GM10266 (cell line): Measurements from ENCODE around the gene CAMK1D.

Experiments used
- DNase-seq: peaks from one replicate; pipeline ENCODE4 v3.0.0; 2012; ENCODE audit errors: extremely low spot score
- TF ChIP-seq, protein P1 (sequence below): IDR thresholded peaks from 2 replicates; pipeline ENCODE4 v1.5.1; 2012; ENCODE audit warnings: mild to moderate bottlenecking, low read depth; ENCODE audit not compliant: control insufficient read depth, insufficient read depth; ENCODE audit errors: missing control alignments

The CAMK1D gene

DNA sequence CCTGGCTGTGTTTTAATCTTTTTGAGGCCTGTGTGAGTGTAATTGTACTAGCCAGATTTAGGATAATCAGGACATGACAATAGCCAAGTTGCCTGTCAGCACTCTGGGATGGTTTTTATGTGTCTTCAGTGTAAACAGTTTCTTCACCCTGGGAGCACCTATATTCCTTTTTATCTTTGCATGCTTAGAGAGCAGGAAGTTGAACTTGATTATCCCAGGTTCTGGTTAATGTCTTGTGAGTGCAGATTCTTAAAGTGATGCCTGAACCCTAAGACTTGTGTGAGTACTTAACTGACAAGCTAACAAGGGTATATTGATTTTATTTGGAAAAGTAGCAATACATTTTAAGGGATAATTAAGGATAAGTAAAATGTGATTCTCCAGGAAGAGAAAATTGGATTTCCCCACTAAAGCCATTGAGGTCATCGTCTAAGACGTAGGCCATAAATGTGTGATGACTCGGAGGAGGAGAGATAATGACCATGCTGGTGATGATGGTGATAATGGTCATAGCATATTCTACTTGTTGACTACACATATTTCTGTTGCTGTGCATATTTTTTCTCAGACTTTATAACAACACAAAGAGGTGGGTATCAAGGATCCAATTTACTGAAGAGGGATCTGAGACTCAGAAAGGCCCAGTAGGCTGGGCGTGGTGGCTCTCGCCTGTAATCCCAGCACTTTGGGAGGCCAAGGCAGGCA lies 234.7 kb downstream of the CAMK1D start:
- DNase-seq: no peak
- TF ChIP-seq, protein P1, sequence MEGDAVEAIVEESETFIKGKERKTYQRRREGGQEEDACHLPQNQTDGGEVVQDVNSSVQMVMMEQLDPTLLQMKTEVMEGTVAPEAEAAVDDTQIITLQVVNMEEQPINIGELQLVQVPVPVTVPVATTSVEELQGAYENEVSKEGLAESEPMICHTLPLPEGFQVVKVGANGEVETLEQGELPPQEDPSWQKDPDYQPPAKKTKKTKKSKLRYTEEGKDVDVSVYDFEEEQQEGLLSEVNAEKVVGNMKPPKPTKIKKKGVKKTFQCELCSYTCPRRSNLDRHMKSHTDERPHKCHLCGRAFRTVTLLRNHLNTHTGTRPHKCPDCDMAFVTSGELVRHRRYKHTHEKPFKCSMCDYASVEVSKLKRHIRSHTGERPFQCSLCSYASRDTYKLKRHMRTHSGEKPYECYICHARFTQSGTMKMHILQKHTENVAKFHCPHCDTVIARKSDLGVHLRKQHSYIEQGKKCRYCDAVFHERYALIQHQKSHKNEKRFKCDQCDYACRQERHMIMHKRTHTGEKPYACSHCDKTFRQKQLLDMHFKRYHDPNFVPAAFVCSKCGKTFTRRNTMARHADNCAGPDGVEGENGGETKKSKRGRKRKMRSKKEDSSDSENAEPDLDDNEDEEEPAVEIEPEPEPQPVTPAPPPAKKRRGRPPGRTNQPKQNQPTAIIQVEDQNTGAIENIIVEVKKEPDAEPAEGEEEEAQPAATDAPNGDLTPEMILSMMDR: no peak

GRCh38 chr10:12586741-12587140 lies 237.4 kb downstream of the CAMK1D start:
- TF ChIP-seq, protein P1: no peak
- DNase-seq: no peak

DNA sequence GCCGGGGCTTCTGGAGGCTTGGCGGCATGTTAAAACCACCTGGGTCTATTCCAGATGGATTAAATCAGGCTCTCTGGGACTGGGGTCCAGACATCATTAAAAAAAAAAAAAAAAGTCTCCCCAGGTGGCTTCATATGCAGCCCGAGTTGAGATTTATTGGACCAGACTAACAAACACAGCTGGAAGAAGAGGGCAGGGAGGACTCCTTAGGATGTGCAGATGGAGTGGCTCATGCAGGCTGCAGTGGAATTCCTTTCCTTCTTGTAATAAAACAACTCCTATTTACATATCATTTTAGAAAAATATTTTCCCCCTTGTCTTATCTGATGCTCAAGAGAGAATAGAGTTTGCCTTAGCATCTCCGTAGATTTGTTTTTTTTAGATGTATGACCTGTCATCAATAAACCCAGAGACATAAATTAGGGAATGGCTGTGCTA lies 238.1 kb downstream of the CAMK1D start:
- TF ChIP-seq, protein P1: no peak
- no peak for DNase-seq

GRCh38 chr10:12588091-12588860 lies 238.9 kb downstream of the CAMK1D start:
- TF ChIP-seq, protein P1: no peak
- DNase-seq: no peak

GRCh38 chr10:12589291-12589690 lies 239.9 kb downstream of the CAMK1D start:
- no peak for DNase-seq
- TF ChIP-seq, protein P1: no peak

GRCh38 chr10:12589791-12590190 lies 240.4 kb downstream of the CAMK1D start:
- no peak for DNase-seq
- TF ChIP-seq, protein P1: no peak
